Neuronal stem cell (in vitro differentiated cells): ENCODE data around the gene HUS1B.
A peak's percentile ranks its signal among the peaks of the same experiment; 100 is the strongest.

Experiments used
- DNase-seq: peaks from one replicate; pipeline ENCODE4 v3.0.0-alpha.2; 2013; ENCODE audit warnings: low spot score
- H2AFZ ChIP-seq: one replicate; pipeline ENCODE4 v1.6.1; 2013; ENCODE audit warnings: mild to moderate bottlenecking, low read length, inconsistent platforms
- H2AK5ac ChIP-seq: 2 replicates; pipeline ENCODE4 v1.6.1; 2013; ENCODE audit warnings: low read depth, mild to moderate bottlenecking, inconsistent platforms, low read length, moderate library complexity, mixed read lengths
- H2BK120ac ChIP-seq: 2 replicates; pipeline ENCODE4 v1.6.1; 2013; ENCODE audit warnings: low read depth, mild to moderate bottlenecking, inconsistent platforms, low read length, moderate library complexity, mixed read lengths
- H2BK12ac ChIP-seq: one replicate; pipeline ENCODE4 v1.6.1; 2013; ENCODE audit warnings: low read length, inconsistent platforms
- H2BK15ac ChIP-seq: 2 replicates; pipeline ENCODE4 v1.6.1; 2013; ENCODE audit warnings: mild to moderate bottlenecking, low read length, inconsistent platforms, mixed read lengths
- H2BK5ac ChIP-seq: one replicate; pipeline ENCODE4 v1.6.1; 2013; ENCODE audit warnings: inconsistent platforms, mild to moderate bottlenecking, low read length, moderate library complexity
- H3K14ac ChIP-seq: one replicate; pipeline ENCODE4 v1.6.1; 2013; ENCODE audit warnings: low read length, inconsistent platforms
- H3K18ac ChIP-seq: 2 replicates; pipeline ENCODE4 v1.6.1; 2013; ENCODE audit warnings: low read length, inconsistent platforms
- H3K23ac ChIP-seq: 2 replicates; pipeline ENCODE4 v1.6.1; 2013; ENCODE audit warnings: low read depth, mild to moderate bottlenecking, mixed read lengths, low read length, inconsistent platforms; ENCODE audit not compliant: poor library complexity
- H3K27ac ChIP-seq: replicated peaks from 3 replicates; pipeline ENCODE4 v1.5.1; 2013; ENCODE audit warnings: low read length, inconsistent platforms
- H3K27me3 ChIP-seq, 3 experiments: 2 replicates each; pipeline ENCODE4 v1.6.1; 2013; ENCODE audit warnings: low read length in 3 of 3, mild to moderate bottlenecking in 2 of 3, inconsistent platforms in 1 of 3, low read depth in 1 of 3, mixed read lengths in 1 of 3, moderate library complexity in 1 of 3; ENCODE audit not compliant: control insufficient read depth in 3 of 3, insufficient read depth in 3 of 3
- H3K36me3 ChIP-seq, 2 donors: replicated peaks in 1 of 2; 2 replicates each; pipeline ENCODE4 v1.6.1; 2013; ENCODE audit warnings: low read length in 2 of 2; ENCODE audit not compliant: control insufficient read depth in 2 of 2, insufficient read depth in 2 of 2
- H3K4ac ChIP-seq: 2 replicates; pipeline ENCODE4 v1.6.1; 2013; ENCODE audit warnings: inconsistent platforms, mild to moderate bottlenecking, low read length, moderate library complexity
- H3K4me1 ChIP-seq, 2 donors: 1 replicate in 1 of 2; 2 replicates in 1 of 2; pipeline ENCODE4 v1.6.1; 2013; ENCODE audit warnings: low read length in 2 of 2, low read depth in 1 of 2; ENCODE audit not compliant: control insufficient read depth in 2 of 2, insufficient read depth in 1 of 2
- H3K4me2 ChIP-seq: one replicate; pipeline ENCODE4 v1.6.1; 2013; ENCODE audit warnings: mild to moderate bottlenecking, low read length, inconsistent platforms; ENCODE audit not compliant: insufficient read depth, poor library complexity, severe bottlenecking
- H3K4me3 ChIP-seq, 2 donors: 2 replicates each; pipeline ENCODE4 v1.5.1; 2013; ENCODE audit warnings: low read length in 2 of 2, mild to moderate bottlenecking in 2 of 2, inconsistent platforms in 1 of 2, moderate library complexity in 1 of 2
- H3K79me1 ChIP-seq: one replicate; pipeline ENCODE4 v1.6.1; 2013; ENCODE audit warnings: low read depth, mild to moderate bottlenecking, inconsistent platforms, low read length, moderate library complexity
- H3K9ac ChIP-seq: one replicate; pipeline ENCODE4 v1.6.1; 2013; ENCODE audit warnings: mild to moderate bottlenecking, low read depth, low read length, inconsistent platforms; ENCODE audit not compliant: poor library complexity
- H3K9me3 ChIP-seq, 2 donors: replicated peaks in 1 of 2; 2 replicates each; pipeline versions ENCODE3 to v1.6.1; 2013; ENCODE audit warnings: low read length in 2 of 2, mild to moderate bottlenecking in 2 of 2, inconsistent platforms in 1 of 2, low read depth in 1 of 2, mixed read lengths in 1 of 2, moderate library complexity in 1 of 2; ENCODE audit not compliant: control insufficient read depth in 2 of 2, insufficient read depth in 1 of 2
- H4K8ac ChIP-seq: one replicate; pipeline ENCODE4 v1.6.1; 2013; ENCODE audit warnings: low read depth, mild to moderate bottlenecking, inconsistent platforms, low read length, moderate library complexity
- H4K91ac ChIP-seq: one replicate; pipeline ENCODE4 v1.6.1; 2013; ENCODE audit warnings: low read length, low read depth, mild to moderate bottlenecking, inconsistent platforms; ENCODE audit not compliant: poor library complexity
- WGBS, 2 donors: extraction: QIAGEN DNeasy Blood & Tissue Kit; methylation state at CpG; one replicate each; pipeline ENCODE4 v1.1.7; 2013; ENCODE audit warnings: missing lambda C conversion rate in 2 of 2, mixed read lengths in 1 of 2; ENCODE audit not compliant: insufficient read length in 2 of 2, insufficient replicate concordance in 1 of 2; ENCODE audit errors: extremely low coverage in 2 of 2; 5-methylcytosine and 5-hydroxymethylcytosine counted together

HUS1B gene

GRCh38 chr6:620950-621349, 36.0 kb downstream of the HUS1B start:
- Histone ChIP-seq H3K9ac (no peak overlapping the region), H2BK5ac (no peak overlapping the region), H3K4me1 (peaks cover 0 to 2% of the 10 kb centered on the region in 2 donors), H2AK5ac (no peak overlapping the region), H4K8ac (peak overlapping the region; percentile 78), H3K4me3 (no peak overlapping the region), H3K27me3 (no peaks in the 10 kb centered on the region), H4K91ac (no peak overlapping the region), H3K14ac (peak overlapping the region; percentile 91), H3K9me3 (peaks cover 1 to 6% of the 10 kb centered on the region in 2 donors), H2BK15ac (no peak overlapping the region), H3K23ac (peak overlapping the region; percentile 18), H3K36me3 (peaks cover 2 to 21% of the 10 kb centered on the region in 2 donors), H2AFZ (no peak overlapping the region), H3K4ac (no peak overlapping the region), H2BK120ac (no peak overlapping the region), H2BK12ac (no peak overlapping the region), H3K27ac (no peak overlapping the region), H3K18ac (no peak overlapping the region), H3K79me1 (no peaks in the 10 kb centered on the region), H3K4me2 (no peak overlapping the region)
- WGBS, 2 donors = no CpG with 5 or more reads among the region's 4 CpGs
- DNase-seq = no peak

GRCh38 chr6:620166-620565, 36.7 kb downstream of the HUS1B start:
- H3K23ac ChIP-seq = peak overlapping the region; percentile 50
- H2BK12ac ChIP-seq = no peak overlapping the region
- no peak overlapping the region for H2BK120ac ChIP-seq
- no peaks in the 10 kb centered on the region for H3K27me3 ChIP-seq
- H2BK15ac ChIP-seq = no peak overlapping the region
- no peak overlapping the region for H3K9ac ChIP-seq
- no peak overlapping the region for H2AFZ ChIP-seq
- H4K91ac ChIP-seq = no peak overlapping the region
- no peak overlapping the region for H2BK5ac ChIP-seq
- H2AK5ac ChIP-seq = no peak overlapping the region
- no peak overlapping the region for H3K4me2 ChIP-seq
- no peak overlapping the region for H4K8ac ChIP-seq
- H3K36me3 ChIP-seq = peaks cover 2 to 29% of the 10 kb centered on the region in 2 donors
- no peak overlapping the region for H3K18ac ChIP-seq
- DNase-seq = no peak
- no CpG with 5 or more reads among the region's 11 CpGs for WGBS, 2 donors
- H3K79me1 ChIP-seq = no peaks in the 10 kb centered on the region
- H3K9me3 ChIP-seq = peaks cover 1 to 6% of the 10 kb centered on the region in 2 donors
- H3K14ac ChIP-seq = no peak overlapping the region
- H3K27ac ChIP-seq = no peak overlapping the region
- H3K4me3 ChIP-seq = no peak overlapping the region
- H3K4ac ChIP-seq = no peak overlapping the region
- peaks cover 0 to 2% of the 10 kb centered on the region in 2 donors for H3K4me1 ChIP-seq

- H2BK12ac ChIP-seq = no peak overlapping the region
- no peak for DNase-seq
- no peak overlapping the region for H2AFZ ChIP-seq
- WGBS, 2 donors = no CpG with 5 or more reads among the region's 11 CpGs
- H3K79me1 ChIP-seq = no peaks in the 10 kb centered on the region
- no peak overlapping the region for H4K91ac ChIP-seq
- no peaks in the 10 kb centered on the region for H3K27me3 ChIP-seq
- no peak overlapping the region for H3K27ac ChIP-seq
- H3K4me1 ChIP-seq = peaks cover 0 to under 1% of the 10 kb centered on the region in 2 donors
- H2BK120ac ChIP-seq = no peak overlapping the region
- peaks cover 1 to 6% of the 10 kb centered on the region in 2 donors for H3K9me3 ChIP-seq
- no peak overlapping the region for H3K9ac ChIP-seq
- H3K18ac ChIP-seq = no peak overlapping the region
- H2BK5ac ChIP-seq = no peak overlapping the region
- peaks cover 5 to 32% of the 10 kb centered on the region in 2 donors for H3K36me3 ChIP-seq
- no peak overlapping the region for H3K4ac ChIP-seq
- no peak overlapping the region for H4K8ac ChIP-seq
- H3K23ac ChIP-seq = no peak overlapping the region
- H3K4me3 ChIP-seq = no peak overlapping the region
- H3K4me2 ChIP-seq = no peak overlapping the region
- H3K14ac ChIP-seq = no peak overlapping the region
- no peak overlapping the region for H2AK5ac ChIP-seq
- H2BK15ac ChIP-seq = no peak overlapping the region
Observed at GRCh38 chr6:617456-618100, 39.3 kb downstream of the HUS1B start.

GRCh38 chr6:613981-614380, 42.9 kb downstream of the HUS1B start:
- Histone ChIP-seq H3K23ac (no peak overlapping the region), H3K4ac (no peak overlapping the region), H4K8ac (no peak overlapping the region), H3K79me1 (no peaks in the 10 kb centered on the region), H2BK5ac (no peak overlapping the region), H2BK15ac (no peak overlapping the region), H3K18ac (no peak overlapping the region), H3K27ac (no peak overlapping the region), H2BK120ac (no peak overlapping the region), H2BK12ac (no peak overlapping the region), H2AK5ac (no peak overlapping the region), H3K36me3 (peaks cover 7 to 37% of the 10 kb centered on the region in 2 donors), H3K14ac (no peak overlapping the region), H3K4me2 (no peak overlapping the region), H3K4me3 (no peak overlapping the region), H4K91ac (no peak overlapping the region), H3K27me3 (no peaks in the 10 kb centered on the region), H2AFZ (no peak overlapping the region), H3K4me1 (peaks cover 0 to 4% of the 10 kb centered on the region in 2 donors), H3K9ac (no peak overlapping the region), H3K9me3 (peaks cover 1 to 6% of the 10 kb centered on the region in 2 donors)
- no peak for DNase-seq
- no CpG with 5 or more reads among the region's 7 CpGs for WGBS, 2 donors
